IPS-20b (cell line): Measurements from ENCODE around the gene S100Z.
A peak's percentile ranks its signal among the peaks of the same experiment; 100 is the strongest.
"Not testable (repeated sequence)": the region's sequence is repeated elsewhere in the genome, so short reads cannot be mapped to it uniquely, and the experiment has no call there.

Experiments
- H3K27ac ChIP-seq: one replicate; pipeline ENCODE4 v1.5.1; 2013; ENCODE audit warnings: low read length
- H3K27me3 ChIP-seq: 2 replicates; pipeline ENCODE4 v1.6.1; 2013; ENCODE audit warnings: mild to moderate bottlenecking, low read length, inconsistent platforms; ENCODE audit not compliant: insufficient read depth
- H3K36me3 ChIP-seq: 2 replicates; pipeline ENCODE4 v1.6.1; 2013; ENCODE audit warnings: low read depth, mild to moderate bottlenecking, inconsistent platforms, low read length, moderate library complexity; ENCODE audit not compliant: insufficient read depth
- H3K4me1 ChIP-seq: 2 replicates; pipeline ENCODE4 v1.6.1; 2013; ENCODE audit warnings: mild to moderate bottlenecking, control low read depth, inconsistent platforms, low read length, moderate library complexity; ENCODE audit not compliant: insufficient read depth
- H3K4me3 ChIP-seq: 2 replicates; pipeline ENCODE4 v1.5.1; 2013; ENCODE audit warnings: mild to moderate bottlenecking, low read length, inconsistent platforms
- H3K9ac ChIP-seq: 2 replicates; pipeline ENCODE4 v1.6.1; 2013; ENCODE audit warnings: low read depth, mild to moderate bottlenecking, inconsistent platforms, low read length, moderate library complexity
- H3K9me3 ChIP-seq: 2 replicates; pipeline ENCODE4 v1.6.1; 2013; ENCODE audit warnings: mild to moderate bottlenecking, low read depth, low read length, inconsistent platforms; ENCODE audit not compliant: insufficient read depth

Gene S100Z

GRCh38 chr5:76836181-76836580, 13.6 kb upstream of the S100Z start:
- peaks cover 22% of the 10 kb centered on the region for H3K36me3 ChIP-seq
- H3K4me1 ChIP-seq: peaks cover 3% of the 10 kb centered on the region; the same call in 1 of the 2 replicates
- no peak overlapping the region for H3K27ac ChIP-seq
- H3K4me3 ChIP-seq: no peak overlapping the region
- no peaks in the 10 kb centered on the region for H3K9me3 ChIP-seq
- peaks cover 4% of the 10 kb centered on the region; the same call in 1 of the 2 replicates for H3K27me3 ChIP-seq
- no peak overlapping the region for H3K9ac ChIP-seq

GRCh38 chr5:76836585-76836984, 13.2 kb upstream of the S100Z start:
- H3K27me3 ChIP-seq: peaks cover 4% of the 10 kb centered on the region; the same call in 1 of the 2 replicates
- peaks cover 22% of the 10 kb centered on the region for H3K36me3 ChIP-seq
- H3K9me3 ChIP-seq: no peaks in the 10 kb centered on the region
- no peak overlapping the region for H3K27ac ChIP-seq
- no peak overlapping the region for H3K4me3 ChIP-seq
- H3K9ac ChIP-seq: no peak overlapping the region
- peaks cover 2% of the 10 kb centered on the region; the same call in 1 of the 2 replicates for H3K4me1 ChIP-seq

GRCh38 chr5:76838481-76839261, 11.1 kb upstream of the S100Z start:
- no peak overlapping the region for H3K4me3 ChIP-seq
- peaks cover 2% of the 10 kb centered on the region; the same call in 1 of the 2 replicates for H3K4me1 ChIP-seq
- peaks cover 4% of the 10 kb centered on the region; the same call in 1 of the 2 replicates for H3K27me3 ChIP-seq
- peaks cover 9% of the 10 kb centered on the region for H3K36me3 ChIP-seq
- no peak overlapping the region for H3K27ac ChIP-seq
- H3K9ac ChIP-seq: no peak overlapping the region
- no peaks in the 10 kb centered on the region for H3K9me3 ChIP-seq

- Histone ChIP-seq H3K27ac (no peak overlapping the region), H3K9me3 (no peaks in the 10 kb centered on the region), H3K36me3 (no peaks in the 10 kb centered on the region), H3K9ac (no peak overlapping the region), H3K27me3 (peaks cover 4% of the 10 kb centered on the region; the same call in 1 of the 2 replicates), H3K4me3 (no peak overlapping the region), H3K4me1 (peaks cover 2% of the 10 kb centered on the region; the same call in 1 of the 2 replicates)
Measured at GRCh38 chr5:76841361-76841760, 8.5 kb upstream of the S100Z start.

- no peak overlapping the region for H3K4me3 ChIP-seq
- no peaks in the 10 kb centered on the region for H3K9me3 ChIP-seq
- no peaks in the 10 kb centered on the region for H3K4me1 ChIP-seq
- no peaks in the 10 kb centered on the region for H3K27me3 ChIP-seq
- no peak overlapping the region for H3K9ac ChIP-seq
- H3K27ac ChIP-seq: no peak overlapping the region
- no peaks in the 10 kb centered on the region for H3K36me3 ChIP-seq
Measured at GRCh38 chr5:76845890-76846289, 3.9 kb upstream of the S100Z start.

GRCh38 chr5:76850543-76851145, 830 bp downstream of the S100Z start:
- H3K9me3 ChIP-seq: peaks cover 9% of the 10 kb centered on the region
- H3K4me3 ChIP-seq: no peak overlapping the region
- no peaks in the 10 kb centered on the region for H3K36me3 ChIP-seq
- no peak overlapping the region for H3K27ac ChIP-seq
- no peak overlapping the region for H3K9ac ChIP-seq
- no peaks in the 10 kb centered on the region for H3K27me3 ChIP-seq
- no peaks in the 10 kb centered on the region for H3K4me1 ChIP-seq

- Histone ChIP-seq H3K4me3 (no peak overlapping the region), H3K36me3 (no peaks in the 10 kb centered on the region), H3K27ac (no peak overlapping the region), H3K9me3 (peaks cover 9% of the 10 kb centered on the region), H3K9ac (no peak overlapping the region), H3K27me3 (no peaks in the 10 kb centered on the region), H3K4me1 (no peaks in the 10 kb centered on the region)
Measured at GRCh38 chr5:76851728-76852369, 2.0 kb downstream of the S100Z start.

- Histone ChIP-seq H3K9ac (no peak overlapping the region), H3K4me1 (no peaks in the 10 kb centered on the region), H3K36me3 (no peaks in the 10 kb centered on the region), H3K27me3 (no peaks in the 10 kb centered on the region), H3K27ac (no peak overlapping the region), H3K9me3 (peaks cover 9% of the 10 kb centered on the region), H3K4me3 (no peak overlapping the region)
Measured at GRCh38 chr5:76852772-76853171, 3.0 kb downstream of the S100Z start.

GRCh38 chr5:76853741-76854140, 3.9 kb downstream of the S100Z start:
- H3K4me3 ChIP-seq, H3K27ac ChIP-seq, H3K36me3 ChIP-seq, H3K9ac ChIP-seq, H3K9me3 ChIP-seq, H3K4me1 ChIP-seq, H3K27me3 ChIP-seq: not testable (repeated sequence)

- H3K9me3 ChIP-seq: peaks cover 9% of the 10 kb centered on the region
- H3K9ac ChIP-seq: no peak overlapping the region
- H3K4me1 ChIP-seq: no peaks in the 10 kb centered on the region
- H3K36me3 ChIP-seq: no peaks in the 10 kb centered on the region
- no peak overlapping the region for H3K27ac ChIP-seq
- no peaks in the 10 kb centered on the region for H3K27me3 ChIP-seq
- H3K4me3 ChIP-seq: peak overlapping the region; percentile 5; the same call in 1 of the 2 replicates
Measured at GRCh38 chr5:76854644-76855043, 4.8 kb downstream of the S100Z start.

- not testable (repeated sequence) for H3K27me3 ChIP-seq, H3K9me3 ChIP-seq, H3K36me3 ChIP-seq, H3K9ac ChIP-seq, H3K4me3 ChIP-seq, H3K27ac ChIP-seq, H3K4me1 ChIP-seq
Measured at GRCh38 chr5:76855501-76855900, 5.7 kb downstream of the S100Z start.
